SK-N-SH (cell line): Measurements from ENCODE around the gene CEACAM1. TPM values are rescaled to one million over a fixed set of nuclear protein-coding genes. Genes with fewer than 3 reads are reported as not detected.

Source experiments
- CTCF ChIA-PET: fragments of 300-600, 350-600 bp; formaldehyde crosslinking; extraction: SDS; loops from one replicate; lab custom pipeline; 2021; lab: Yijun Ruan, JAX
- POLR2A ChIA-PET: fragments of 350-600 bp; sonication (Branson Sonifier 250); formaldehyde crosslinking; extraction: SDS; loops from one replicate; lab custom pipeline; 2020; ENCODE audit warnings: antibody characterized with exemption, inconsistent platforms; lab: Yijun Ruan, JAX
- DNase-seq: peaks from one replicate; pipeline ENCODE4 v3.0.0; 2012
- H2AFZ ChIP-seq: fragments of 200-600 bp; sonication (generic); 2 replicates; pipeline ENCODE4 v1.8.1; 2016; ENCODE audit warnings: antibody characterized with exemption, mild to moderate bottlenecking, low read depth
- H3F3A ChIP-seq: fragments of 200-600 bp; sonication (generic); replicated peaks from 2 replicates; pipeline ENCODE3; 2016; ENCODE audit warnings: antibody characterized with exemption, mild to moderate bottlenecking; ENCODE audit not compliant: insufficient read depth
- H3K27ac ChIP-seq, 2 experiments: fragments of 200-500 bp in 1 of 2; fragments of 200-600 bp in 1 of 2; sonication (Bioruptor generic) in 1 of 2; sonication (generic), shearing (Covaris generic) in 1 of 2; 2 replicates each; pipeline versions ENCODE4 v1.5.1 to v1.6.1; 2014 to 2016; ENCODE audit warnings: low read depth in 2 of 2, inconsistent platforms in 1 of 2, low read length in 1 of 2, mild to moderate bottlenecking in 1 of 2, mixed read lengths in 1 of 2
- H3K27me3 ChIP-seq: fragments of 200-600 bp; sonication (generic), shearing (Covaris generic); 2 replicates; pipeline ENCODE4 v1.6.1; 2016; ENCODE audit warnings: mixed run types; ENCODE audit not compliant: insufficient read depth
- H3K36me3 ChIP-seq, 2 experiments: fragments of 200-500 bp in 1 of 2; fragments of 200-600 bp in 1 of 2; sonication (Bioruptor generic) in 1 of 2; sonication (generic) in 1 of 2; replicated peaks in 1 of 2; 2 replicates each; pipeline versions ENCODE3 to v1.5.1; 2014 to 2016; ENCODE audit warnings: low read length in 1 of 2, mild to moderate bottlenecking in 1 of 2; ENCODE audit not compliant: insufficient read depth in 2 of 2, control insufficient read depth in 1 of 2
- H3K4me1 ChIP-seq, 2 experiments: fragments of 200-500 bp in 1 of 2; fragments of 200-600 bp in 1 of 2; sonication (Bioruptor generic) in 1 of 2; sonication (generic), shearing (Covaris generic) in 1 of 2; 2 replicates each; pipeline versions ENCODE4 v1.5.1 to v1.6.1; 2014 to 2016; ENCODE audit warnings: low read depth in 1 of 2, low read length in 1 of 2, mixed run types in 1 of 2; ENCODE audit not compliant: insufficient read depth in 2 of 2, control insufficient read depth in 1 of 2
- H3K4me2 ChIP-seq: fragments of 200-600 bp; sonication (generic), shearing (Covaris generic); 2 replicates; pipeline ENCODE4 v1.6.1; 2017; ENCODE audit warnings: mixed run types
- H3K4me3 ChIP-seq, 2 experiments: fragments of 200-500 bp in 1 of 2; fragments of 200-600 bp in 1 of 2; sonication (Bioruptor generic) in 1 of 2; sonication (generic), shearing (Covaris generic) in 1 of 2; 2 replicates each; pipeline versions ENCODE4 v1.5.1 to v1.8.1; 2014 to 2016; ENCODE audit warnings: low read depth in 2 of 2, inconsistent platforms in 1 of 2, low read length in 1 of 2, mild to moderate bottlenecking in 1 of 2, mixed read lengths in 1 of 2, moderate library complexity in 1 of 2
- H3K79me2 ChIP-seq: fragments of 200-600 bp; sonication (generic); 2 replicates; pipeline ENCODE4 v1.8.1; 2017; ENCODE audit warnings: mild to moderate bottlenecking; ENCODE audit not compliant: insufficient read depth
- H3K9ac ChIP-seq: fragments of 200-600 bp; sonication (generic); 2 replicates; pipeline ENCODE4 v1.6.1; 2017; ENCODE audit warnings: mixed run types
- H3K9me2 ChIP-seq: fragments of 200-600 bp; sonication (generic); 2 replicates; pipeline ENCODE4 v1.6.1; 2017; ENCODE audit warnings: mixed run types
- H3K9me3 ChIP-seq: fragments of 200-600 bp; sonication (generic); 2 replicates; pipeline ENCODE4 v1.6.1; 2017; ENCODE audit warnings: mixed run types, mild to moderate bottlenecking, moderate library complexity
- H4K20me1 ChIP-seq: fragments of 200-600 bp; sonication (generic); 2 replicates; pipeline ENCODE4 v1.6.1; 2017; ENCODE audit warnings: mild to moderate bottlenecking, mixed run types; ENCODE audit not compliant: insufficient read depth
- ELF1 ChIP-seq: IDR thresholded peaks from 2 replicates; pipeline ENCODE4 v1.4.0; 2012
- GATA2 ChIP-seq: sonication (generic); formaldehyde crosslinking; IDR thresholded peaks from 2 replicates; pipeline ENCODE4 v1.5.0; 2020; ENCODE audit warnings: mild to moderate bottlenecking, missing genetic modification reagents
- IRF3 ChIP-seq: fragments of 150-350 bp; IDR thresholded peaks from 2 replicates; pipeline ENCODE4 v1.6.1; 2016; ENCODE audit warnings: mild to moderate bottlenecking, low read depth, low read length
- JUND ChIP-seq: IDR thresholded peaks from 2 replicates; pipeline ENCODE4 v1.4.0; 2012
- MEF2A ChIP-seq: IDR thresholded peaks from 2 replicates; pipeline ENCODE4 v1.4.0; 2012; ENCODE audit warnings: low read depth, borderline replicate concordance
- MXI1 ChIP-seq: IDR thresholded peaks from 2 replicates; pipeline ENCODE4 v1.6.1; 2012; ENCODE audit warnings: mild to moderate bottlenecking, low read depth, low read length, improper control_type of control experiment
- NFIC ChIP-seq: IDR thresholded peaks from 2 replicates; pipeline ENCODE4 v1.4.0; 2012; ENCODE audit warnings: borderline replicate concordance
- PBX3 ChIP-seq: IDR thresholded peaks from 2 replicates; pipeline ENCODE4; 2012
- RCOR1 ChIP-seq: fragments of 150-350 bp; IDR thresholded peaks from 2 replicates; pipeline ENCODE4 v1.6.1; 2017; ENCODE audit warnings: antibody characterized with exemption, low read length
- REST ChIP-seq: IDR thresholded peaks from 2 replicates; pipeline ENCODE4 v1.6.1; 2012; ENCODE audit warnings: mild to moderate bottlenecking, low read depth, low read length, moderate library complexity
- RFX5 ChIP-seq: IDR thresholded peaks from 2 replicates; pipeline ENCODE4 v1.6.1; 2012; ENCODE audit warnings: mild to moderate bottlenecking, improper control_type of control experiment, low read length
- RXRA ChIP-seq: IDR thresholded peaks from 2 replicates; pipeline ENCODE4 v1.4.0; 2012; ENCODE audit warnings: low read depth, mild to moderate bottlenecking, borderline replicate concordance
- SIN3A ChIP-seq: IDR thresholded peaks from 2 replicates; pipeline ENCODE4 v1.6.1; 2012; ENCODE audit warnings: low read depth, mild to moderate bottlenecking, low read length, moderate library complexity, borderline replicate concordance
- SMC3 ChIP-seq: IDR thresholded peaks from 2 replicates; pipeline ENCODE4 v1.6.1; 2012; ENCODE audit warnings: low read depth, low read length, improper control_type of control experiment
- YY1 ChIP-seq: IDR thresholded peaks from 2 replicates; pipeline ENCODE4 v1.4.0; 2012; ENCODE audit warnings: low read depth, mild to moderate bottlenecking
- WGBS: methylation state at CpG from one replicate; pipeline ENCODE4 v1.1.6; 2017; ENCODE audit warnings: low lambda C conversion rate; 5-methylcytosine and 5-hydroxymethylcytosine counted together
- polyA plus RNA-seq, 3 experiments: library from polyadenylated mRNA; depleted of rRNA; stranded (reverse); fragments of >200 nt; gene quantifications; 2 replicates each; pipeline ENCODE4 v1.2.3, GENCODE V29; 2012
- TF ChIP-seq, protein P1 (sequence below): IDR thresholded peaks from 2 replicates; pipeline ENCODE4 v1.4.0; 2012; ENCODE audit warnings: low read depth, borderline replicate concordance
- TF ChIP-seq, protein P2 (sequence below): IDR thresholded peaks from 2 replicates; pipeline ENCODE4 v1.4.0; 2012; ENCODE audit warnings: low read depth, borderline replicate concordance
- TF ChIP-seq, protein P3 (sequence below): fragments of 150-350 bp; IDR thresholded peaks from 2 replicates; pipeline ENCODE4 v1.6.1; 2017; ENCODE audit warnings: antibody characterized with exemption, low read length, low read depth, borderline replicate concordance
- TF ChIP-seq, protein P4 (sequence below): IDR thresholded peaks from 2 replicates; pipeline ENCODE4 v1.4.0; 2012; ENCODE audit warnings: low read depth
- TF ChIP-seq, protein P5 (sequence below): fragments of 200-600 bp; sonication (generic); IDR thresholded peaks from 2 replicates; pipeline ENCODE4 v1.6.1; 2017; ENCODE audit warnings: antibody characterized with exemption, mild to moderate bottlenecking, moderate library complexity

Gene CEACAM1
- polyA plus RNA-seq, 1 of the 3 experiments (the other 2 are of a cell fraction): 0.53 TPM

DNA sequence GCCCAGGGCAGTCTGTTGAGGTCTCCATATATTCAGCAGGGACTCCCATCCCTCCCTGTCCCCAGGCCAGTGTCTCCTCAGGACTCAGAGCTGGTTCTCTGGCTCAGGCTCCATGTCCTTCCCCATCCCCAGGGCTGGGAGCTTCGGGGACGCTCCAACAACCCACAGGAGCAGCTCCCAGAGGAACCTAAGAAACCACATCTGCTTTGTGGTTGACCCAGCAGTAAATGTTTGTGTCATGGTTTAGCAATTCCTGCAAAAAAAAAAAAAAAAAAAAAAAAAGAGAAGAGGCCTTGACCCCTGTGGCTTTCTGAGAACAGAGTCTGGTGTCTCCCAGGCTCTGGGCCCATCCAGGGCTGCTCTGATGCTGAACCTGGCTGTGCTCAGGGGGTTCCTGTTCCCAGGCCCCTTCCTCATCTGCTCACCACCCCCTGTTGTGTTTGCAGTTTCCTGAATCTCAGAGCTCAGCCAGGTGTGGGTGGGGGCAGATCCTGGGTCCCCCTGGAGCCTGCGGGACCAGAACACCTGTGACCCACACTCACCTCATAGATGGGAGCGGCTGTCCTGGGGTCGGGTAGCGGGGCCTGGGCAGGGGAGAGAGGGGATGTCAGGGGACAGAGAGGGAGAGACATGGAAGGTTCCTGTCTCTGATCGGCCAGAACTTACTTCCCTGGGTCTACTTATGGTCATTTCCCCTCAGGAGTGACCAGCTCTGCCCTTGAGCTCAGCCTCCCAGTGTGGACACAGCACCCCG is 25.2 kb upstream of the CEACAM1 start:
- Histone ChIP-seq H3K9me2 (no peaks in the 10 kb centered on the region), H3K4me3 (no peak overlapping the region), H3K4me2 (no peak overlapping the region), H3K4me1 (no peaks in the 10 kb centered on the region), H3K27ac (no peak overlapping the region), H3K9ac (no peak overlapping the region), H3F3A (no peaks in the 10 kb centered on the region), H3K27me3 (peaks cover 7% of the 10 kb centered on the region; the same call in 1 of the 2 replicates), H3K79me2 (no peaks in the 10 kb centered on the region), H2AFZ (no peak overlapping the region), H3K9me3 (no peaks in the 10 kb centered on the region)
- DNase-seq: no peak
- CTCF ChIA-PET: interaction anchor here (1.2 to 1.9 kb wide), 2 partner anchors 10 to 25 kb away, joined by 3 to 4 read pairs; partner anchors contain the start of gene CEACAM1
- WGBS: 20% methylated on average over 4 of the region's 8 CpGs
- TF ChIP-seq ELF1 (no peak), YY1 (no peak), GATA2 (CRISPR knock-in tag) (no peak), SIN3A (no peak), RFX5 (no peak), MEF2A (no peak), NFIC (no peak), RCOR1 (no peak), PBX3 (no peak), REST (no peak), SMC3 (no peak), JUND (no peak), RXRA (no peak), MXI1 (no peak), IRF3 (no peak)
- TF ChIP-seq, protein P1, sequence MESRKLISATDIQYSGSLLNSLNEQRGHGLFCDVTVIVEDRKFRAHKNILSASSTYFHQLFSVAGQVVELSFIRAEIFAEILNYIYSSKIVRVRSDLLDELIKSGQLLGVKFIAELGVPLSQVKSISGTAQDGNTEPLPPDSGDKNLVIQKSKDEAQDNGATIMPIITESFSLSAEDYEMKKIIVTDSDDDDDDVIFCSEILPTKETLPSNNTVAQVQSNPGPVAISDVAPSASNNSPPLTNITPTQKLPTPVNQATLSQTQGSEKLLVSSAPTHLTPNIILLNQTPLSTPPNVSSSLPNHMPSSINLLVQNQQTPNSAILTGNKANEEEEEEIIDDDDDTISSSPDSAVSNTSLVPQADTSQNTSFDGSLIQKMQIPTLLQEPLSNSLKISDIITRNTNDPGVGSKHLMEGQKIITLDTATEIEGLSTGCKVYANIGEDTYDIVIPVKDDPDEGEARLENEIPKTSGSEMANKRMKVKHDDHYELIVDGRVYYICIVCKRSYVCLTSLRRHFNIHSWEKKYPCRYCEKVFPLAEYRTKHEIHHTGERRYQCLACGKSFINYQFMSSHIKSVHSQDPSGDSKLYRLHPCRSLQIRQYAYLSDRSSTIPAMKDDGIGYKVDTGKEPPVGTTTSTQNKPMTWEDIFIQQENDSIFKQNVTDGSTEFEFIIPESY: no peak
- TF ChIP-seq, protein P2, sequence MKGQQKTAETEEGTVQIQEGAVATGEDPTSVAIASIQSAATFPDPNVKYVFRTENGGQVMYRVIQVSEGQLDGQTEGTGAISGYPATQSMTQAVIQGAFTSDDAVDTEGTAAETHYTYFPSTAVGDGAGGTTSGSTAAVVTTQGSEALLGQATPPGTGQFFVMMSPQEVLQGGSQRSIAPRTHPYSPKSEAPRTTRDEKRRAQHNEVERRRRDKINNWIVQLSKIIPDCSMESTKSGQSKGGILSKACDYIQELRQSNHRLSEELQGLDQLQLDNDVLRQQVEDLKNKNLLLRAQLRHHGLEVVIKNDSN: no peak
- TF ChIP-seq, protein P3, sequence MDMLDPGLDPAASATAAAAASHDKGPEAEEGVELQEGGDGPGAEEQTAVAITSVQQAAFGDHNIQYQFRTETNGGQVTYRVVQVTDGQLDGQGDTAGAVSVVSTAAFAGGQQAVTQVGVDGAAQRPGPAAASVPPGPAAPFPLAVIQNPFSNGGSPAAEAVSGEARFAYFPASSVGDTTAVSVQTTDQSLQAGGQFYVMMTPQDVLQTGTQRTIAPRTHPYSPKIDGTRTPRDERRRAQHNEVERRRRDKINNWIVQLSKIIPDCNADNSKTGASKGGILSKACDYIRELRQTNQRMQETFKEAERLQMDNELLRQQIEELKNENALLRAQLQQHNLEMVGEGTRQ: no peak
- TF ChIP-seq, protein P4, sequence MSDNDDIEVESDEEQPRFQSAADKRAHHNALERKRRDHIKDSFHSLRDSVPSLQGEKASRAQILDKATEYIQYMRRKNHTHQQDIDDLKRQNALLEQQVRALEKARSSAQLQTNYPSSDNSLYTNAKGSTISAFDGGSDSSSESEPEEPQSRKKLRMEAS: no peak
- TF ChIP-seq, protein P5, sequence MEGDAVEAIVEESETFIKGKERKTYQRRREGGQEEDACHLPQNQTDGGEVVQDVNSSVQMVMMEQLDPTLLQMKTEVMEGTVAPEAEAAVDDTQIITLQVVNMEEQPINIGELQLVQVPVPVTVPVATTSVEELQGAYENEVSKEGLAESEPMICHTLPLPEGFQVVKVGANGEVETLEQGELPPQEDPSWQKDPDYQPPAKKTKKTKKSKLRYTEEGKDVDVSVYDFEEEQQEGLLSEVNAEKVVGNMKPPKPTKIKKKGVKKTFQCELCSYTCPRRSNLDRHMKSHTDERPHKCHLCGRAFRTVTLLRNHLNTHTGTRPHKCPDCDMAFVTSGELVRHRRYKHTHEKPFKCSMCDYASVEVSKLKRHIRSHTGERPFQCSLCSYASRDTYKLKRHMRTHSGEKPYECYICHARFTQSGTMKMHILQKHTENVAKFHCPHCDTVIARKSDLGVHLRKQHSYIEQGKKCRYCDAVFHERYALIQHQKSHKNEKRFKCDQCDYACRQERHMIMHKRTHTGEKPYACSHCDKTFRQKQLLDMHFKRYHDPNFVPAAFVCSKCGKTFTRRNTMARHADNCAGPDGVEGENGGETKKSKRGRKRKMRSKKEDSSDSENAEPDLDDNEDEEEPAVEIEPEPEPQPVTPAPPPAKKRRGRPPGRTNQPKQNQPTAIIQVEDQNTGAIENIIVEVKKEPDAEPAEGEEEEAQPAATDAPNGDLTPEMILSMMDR: no peak
- TF ChIP-seq, all 33 proteins: peak for 0
- H3K36me3 ChIP-seq: no peaks in the 10 kb centered on the region
- no peaks in the 10 kb centered on the region for H4K20me1 ChIP-seq
- POLR2A ChIA-PET: no interaction called here
